NCI-H345 treated with DMSO at 0.1 percent for 48 hours (cell line): ENCODE measurements around the gene PPP4R1.

Experiments used
- DNase-seq: peaks from one replicate; lab custom pipeline; 2025; ENCODE audit not compliant: unreplicated experiment; lab: John Stamatoyannopoulos, UW

PPP4R1 gene

DNA sequence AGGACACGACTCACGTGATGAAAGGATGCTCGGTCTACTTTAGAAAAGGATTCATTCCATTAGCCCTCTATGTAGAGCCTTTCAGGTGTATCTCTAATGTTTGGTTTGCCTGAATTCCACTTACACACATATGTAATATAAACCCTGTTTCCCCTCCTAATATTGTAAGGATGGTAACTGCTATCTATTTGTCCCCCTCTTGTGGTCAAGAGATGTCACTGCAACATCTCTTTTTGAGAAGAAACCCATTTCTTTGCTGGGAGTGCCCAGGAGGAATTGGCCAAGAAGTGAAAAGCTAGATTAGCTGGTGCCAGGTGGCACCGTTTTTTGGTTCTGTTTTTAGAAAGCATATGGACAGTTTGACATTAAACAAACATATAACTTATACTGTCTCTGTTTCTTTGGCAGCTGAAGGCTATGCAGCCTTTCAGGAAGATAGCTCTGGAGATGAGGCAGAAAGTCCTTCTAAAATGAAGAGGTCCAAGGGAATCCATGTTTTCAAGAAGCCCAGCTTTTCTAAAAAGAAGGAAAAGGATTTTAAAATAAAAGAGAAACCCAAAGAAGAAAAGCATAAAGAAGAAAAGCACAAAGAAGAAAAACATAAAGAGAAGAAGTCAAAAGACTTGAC lies 97.8 kb downstream of the PPP4R1 start:
- DNase-seq = peak; percentile 54

DNA sequence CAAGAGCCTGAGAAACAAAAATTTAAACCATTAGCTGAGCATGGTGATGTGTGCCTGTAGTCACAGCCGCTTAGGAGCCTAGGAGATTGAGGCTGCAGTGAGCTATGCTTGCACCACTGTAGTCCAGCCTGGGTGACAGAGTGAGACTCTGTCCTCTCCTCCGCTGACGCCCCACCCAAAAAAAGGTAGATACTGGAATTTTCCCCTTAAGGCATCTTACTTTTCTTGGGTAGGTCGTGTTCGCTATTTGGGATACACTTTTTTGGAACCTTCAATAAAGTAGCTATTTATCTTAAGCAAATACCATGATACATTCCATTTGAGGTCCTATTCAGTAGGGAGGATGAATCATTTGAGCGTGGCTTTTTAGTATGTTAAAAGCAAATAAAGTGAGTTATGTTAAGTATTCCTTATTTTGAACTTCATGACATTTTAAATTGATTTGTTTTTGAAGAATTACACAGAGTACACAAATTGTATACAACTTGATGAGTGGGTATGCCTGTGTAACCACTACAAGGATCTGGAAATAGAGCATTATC lies 100.3 kb downstream of the PPP4R1 start:
- no peak for DNase-seq

DNA sequence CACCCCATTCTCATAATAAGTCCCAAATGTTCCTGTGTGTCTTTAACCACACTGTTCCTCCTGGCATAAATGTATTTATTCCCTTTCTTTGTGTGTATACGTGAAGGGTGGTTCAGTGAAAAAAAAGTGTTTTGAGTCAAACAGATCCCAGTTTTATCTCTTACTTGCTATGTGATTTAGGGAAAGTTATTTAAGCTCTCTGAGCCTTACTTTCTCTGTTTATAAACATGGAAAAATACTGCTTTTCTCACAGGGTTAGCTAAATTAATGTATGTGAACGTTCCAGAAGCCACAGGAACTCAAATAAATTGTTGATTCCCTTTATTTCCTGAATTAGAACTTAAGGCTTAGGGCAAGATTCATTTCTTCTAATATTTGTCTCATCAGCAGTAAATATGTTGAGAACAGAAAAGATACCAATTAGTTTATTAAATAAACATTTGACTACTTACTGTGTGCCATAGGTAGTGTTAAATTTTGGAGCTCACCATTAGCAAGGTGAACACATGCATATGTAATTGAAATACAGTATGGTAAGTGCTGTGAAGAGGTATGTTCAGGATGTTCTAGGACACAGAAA lies 105.8 kb downstream of the PPP4R1 start:
- no peak for DNase-seq

- DNase-seq = no peak
These were observed 106.7 kb downstream of the PPP4R1 start for GRCh38 chr18:9507565-9508088.

GRCh38 chr18:9506046-9506792 lies 108.1 kb downstream of the PPP4R1 start:
- peak; percentile 9 for DNase-seq
